Testis (tissue), 2 donors: ENCODE data around the gene TEX26.

Experiments
- POLR2A ChIP-seq: fragments of 450-650 bp; IDR thresholded peaks from one replicate; pipeline ENCODE4 v1.6.1; 2017; ENCODE audit warnings: antibody characterized with exemption, mild to moderate bottlenecking, moderate library complexity
- TF ChIP-seq, protein P1 (sequence below), 3 experiments: fragments of 450-650 bp in 2 of 3; fragments of 200-600 bp in 1 of 3; sonication (generic) in 1 of 3; IDR thresholded peaks; one replicate each; pipeline ENCODE4 v1.5.1; 2016 to 2019; ENCODE audit warnings: antibody characterized with exemption in 3 of 3, mild to moderate bottlenecking in 2 of 3, moderate library complexity in 1 of 3

- TF ChIP-seq POLR2A: no peak
- TF ChIP-seq, protein P1, sequence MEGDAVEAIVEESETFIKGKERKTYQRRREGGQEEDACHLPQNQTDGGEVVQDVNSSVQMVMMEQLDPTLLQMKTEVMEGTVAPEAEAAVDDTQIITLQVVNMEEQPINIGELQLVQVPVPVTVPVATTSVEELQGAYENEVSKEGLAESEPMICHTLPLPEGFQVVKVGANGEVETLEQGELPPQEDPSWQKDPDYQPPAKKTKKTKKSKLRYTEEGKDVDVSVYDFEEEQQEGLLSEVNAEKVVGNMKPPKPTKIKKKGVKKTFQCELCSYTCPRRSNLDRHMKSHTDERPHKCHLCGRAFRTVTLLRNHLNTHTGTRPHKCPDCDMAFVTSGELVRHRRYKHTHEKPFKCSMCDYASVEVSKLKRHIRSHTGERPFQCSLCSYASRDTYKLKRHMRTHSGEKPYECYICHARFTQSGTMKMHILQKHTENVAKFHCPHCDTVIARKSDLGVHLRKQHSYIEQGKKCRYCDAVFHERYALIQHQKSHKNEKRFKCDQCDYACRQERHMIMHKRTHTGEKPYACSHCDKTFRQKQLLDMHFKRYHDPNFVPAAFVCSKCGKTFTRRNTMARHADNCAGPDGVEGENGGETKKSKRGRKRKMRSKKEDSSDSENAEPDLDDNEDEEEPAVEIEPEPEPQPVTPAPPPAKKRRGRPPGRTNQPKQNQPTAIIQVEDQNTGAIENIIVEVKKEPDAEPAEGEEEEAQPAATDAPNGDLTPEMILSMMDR (IDR thresholded peaks at IDR 0.05): no peak
Measured at GRCh38 chr13:31011193-31011860, 78.9 kb downstream of the TEX26 start.
